ENCODE results near the gene CEP41. TPM values are rescaled to one million over a fixed set of nuclear protein-coding genes. Genes with fewer than 3 reads are reported as not detected.

CEP41 gene
- total RNA-seq, 4 donors from 2014 or later = 3.1 to 10.7 (median 7.9) TPM

- H3K4me1 ChIP-seq = no peaks in the 10 kb centered on the region
- no peaks in the 10 kb centered on the region for H3K36me3 ChIP-seq
- WGBS, 2 donors = 91 to 92% methylated on average over 32 to 40 of the region's 41 CpGs
- intact Hi-C loops (cut with DNase I) = no loop called here
- H3K4me3 ChIP-seq (replicated peaks in 1 of 3) = no peak overlapping the region
- no peaks in the 10 kb centered on the region for H3K27me3 ChIP-seq
- DNase-seq = no peak
- TF ChIP-seq POLR2A (IDR thresholded peaks at IDR 0.05) = no peak
- TF ChIP-seq, protein P1, sequence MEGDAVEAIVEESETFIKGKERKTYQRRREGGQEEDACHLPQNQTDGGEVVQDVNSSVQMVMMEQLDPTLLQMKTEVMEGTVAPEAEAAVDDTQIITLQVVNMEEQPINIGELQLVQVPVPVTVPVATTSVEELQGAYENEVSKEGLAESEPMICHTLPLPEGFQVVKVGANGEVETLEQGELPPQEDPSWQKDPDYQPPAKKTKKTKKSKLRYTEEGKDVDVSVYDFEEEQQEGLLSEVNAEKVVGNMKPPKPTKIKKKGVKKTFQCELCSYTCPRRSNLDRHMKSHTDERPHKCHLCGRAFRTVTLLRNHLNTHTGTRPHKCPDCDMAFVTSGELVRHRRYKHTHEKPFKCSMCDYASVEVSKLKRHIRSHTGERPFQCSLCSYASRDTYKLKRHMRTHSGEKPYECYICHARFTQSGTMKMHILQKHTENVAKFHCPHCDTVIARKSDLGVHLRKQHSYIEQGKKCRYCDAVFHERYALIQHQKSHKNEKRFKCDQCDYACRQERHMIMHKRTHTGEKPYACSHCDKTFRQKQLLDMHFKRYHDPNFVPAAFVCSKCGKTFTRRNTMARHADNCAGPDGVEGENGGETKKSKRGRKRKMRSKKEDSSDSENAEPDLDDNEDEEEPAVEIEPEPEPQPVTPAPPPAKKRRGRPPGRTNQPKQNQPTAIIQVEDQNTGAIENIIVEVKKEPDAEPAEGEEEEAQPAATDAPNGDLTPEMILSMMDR (IDR thresholded peaks at IDR 0.05) = no peak
- H3K9me3 ChIP-seq = no peaks in the 10 kb centered on the region
- H3K27ac ChIP-seq = no peak overlapping the region
Measured at GRCh38 chr7:130381468-130382312, 59.1 kb downstream of the CEP41 start.

GRCh38 chr7:130380861-130381455 lies 59.9 kb downstream of the CEP41 start:
- no peaks in the 10 kb centered on the region for H3K27me3 ChIP-seq
- no peaks in the 10 kb centered on the region for H3K9me3 ChIP-seq
- no peak overlapping the region for H3K4me3 ChIP-seq (replicated peaks in 1 of 3)
- no peak overlapping the region for H3K27ac ChIP-seq
- H3K36me3 ChIP-seq = no peaks in the 10 kb centered on the region
- H3K4me1 ChIP-seq = no peaks in the 10 kb centered on the region
- WGBS, 2 donors = 91 to 92% methylated on average over 7 of the region's 7 CpGs
- intact Hi-C loops (cut with DNase I) = no loop called here
- TF ChIP-seq POLR2A (IDR thresholded peaks at IDR 0.05) = no peak
- TF ChIP-seq, protein P1 (IDR thresholded peaks at IDR 0.05) = no peak
- DNase-seq = no peak

DNA sequence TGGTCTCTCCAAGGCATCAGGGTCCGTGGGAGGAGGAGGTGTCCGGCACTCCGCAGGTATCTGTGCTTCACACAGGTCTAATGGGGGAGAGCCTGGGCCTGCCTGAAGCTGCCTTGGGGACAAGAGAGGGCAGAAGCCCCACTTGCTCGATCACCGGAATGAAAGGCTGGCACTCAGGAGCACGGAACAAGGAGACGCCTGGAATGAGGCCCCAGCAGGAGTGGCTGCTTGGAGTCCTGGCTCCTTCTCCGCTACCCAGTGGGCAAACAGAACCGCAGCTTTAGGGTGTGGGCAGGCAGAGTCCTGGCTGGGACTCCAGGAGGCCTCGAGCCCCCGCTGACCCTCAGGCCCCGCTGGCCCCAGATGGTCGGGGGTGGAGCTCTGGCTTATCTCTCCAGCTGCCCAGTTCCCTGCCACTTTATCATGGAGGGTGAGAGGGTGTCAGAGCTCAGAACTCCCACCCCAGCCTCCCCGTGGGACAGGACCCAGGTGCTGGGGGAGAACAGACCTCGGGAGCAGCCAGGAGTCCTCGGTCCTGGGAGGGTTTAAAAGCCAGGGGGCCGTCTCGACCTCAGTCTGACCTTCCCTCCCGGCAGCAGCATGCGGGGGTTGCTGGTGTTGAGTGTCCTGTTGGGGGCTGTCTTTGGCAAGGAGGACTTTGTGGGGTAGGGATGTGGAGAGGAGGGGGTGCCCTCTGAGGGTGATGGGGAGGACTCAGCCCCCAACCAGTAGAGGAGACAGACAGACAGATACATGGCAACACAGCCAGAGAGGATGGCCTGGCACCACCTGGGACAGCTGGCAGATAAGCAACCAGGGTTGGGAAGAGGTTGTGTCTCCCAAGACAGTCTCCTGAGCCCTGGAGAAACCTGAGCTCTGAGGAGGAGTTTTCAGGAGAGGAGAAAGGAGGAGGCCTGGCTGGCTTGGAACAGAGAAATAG lies 60.6 kb downstream of the CEP41 start, which contains the start of gene CPA1:
TSS of gene CPA1 (plus strand) at position 574 of the 940 bp plus-strand sequence. CDS start at position 601, 27 bp downstream.
- WGBS, 2 donors = 40 to 50% methylated on average over 14 of the region's 20 CpGs
- H3K36me3 ChIP-seq = no peaks in the 10 kb centered on the region
- H3K4me3 ChIP-seq (replicated peaks in 1 of 3) = no peak within 1 kb of the TSS
- TF ChIP-seq, protein P1 (IDR thresholded peaks at IDR 0.05) = no peak
- TF ChIP-seq POLR2A (IDR thresholded peaks at IDR 0.05) = no peak
- no peaks in the 10 kb centered on the region for H3K9me3 ChIP-seq
- H3K27ac ChIP-seq = no peak within 1 kb of the TSS
- H3K4me1 ChIP-seq = no peaks in the 10 kb centered on the region
- no peaks in the 10 kb centered on the region for H3K27me3 ChIP-seq
- DNase-seq = no peak
- intact Hi-C loops (cut with DNase I) = no loop called here

DNA sequence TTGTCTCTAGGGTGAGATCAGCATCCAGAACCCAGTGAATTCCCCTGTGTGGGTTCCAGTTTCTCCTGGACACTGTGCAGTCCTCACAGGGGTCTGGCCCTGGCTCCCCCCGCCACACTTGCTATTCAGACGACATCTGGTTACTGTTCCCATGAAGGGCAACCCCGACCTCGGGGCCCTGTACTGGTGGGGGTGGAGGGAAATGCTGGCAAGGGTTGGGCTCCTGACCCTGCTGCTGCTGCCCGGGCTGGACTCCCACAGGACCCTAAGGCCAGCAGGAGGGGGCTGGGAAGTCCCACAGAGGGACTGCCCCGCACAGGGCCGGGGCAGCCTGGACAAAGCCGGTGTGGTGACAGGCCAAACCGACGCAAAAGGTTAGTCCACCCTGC lies 61.3 kb downstream of the CEP41 start:
- no peaks in the 10 kb centered on the region for H3K4me1 ChIP-seq
- no peaks in the 10 kb centered on the region for H3K27me3 ChIP-seq
- no peak for DNase-seq
- no peak overlapping the region for H3K4me3 ChIP-seq (replicated peaks in 1 of 3)
- intact Hi-C loops (cut with DNase I) = no loop called here
- TF ChIP-seq, protein P1 (IDR thresholded peaks at IDR 0.05) = no peak
- no peak for TF ChIP-seq POLR2A (IDR thresholded peaks at IDR 0.05)
- H3K36me3 ChIP-seq = no peaks in the 10 kb centered on the region
- H3K27ac ChIP-seq = no peak overlapping the region
- WGBS, 2 donors = 73 to 85% methylated on average over 5 to 9 of the region's 10 CpGs
- no peaks in the 10 kb centered on the region for H3K9me3 ChIP-seq
